K562 (cell line): ENCODE results near the gene HYCC2. TPM values are rescaled to one million over a fixed set of nuclear protein-coding genes. Genes with fewer than 3 reads are reported as not detected.

ENCODE experiments used
- BHLHE40 ChIP-seq: IDR thresholded peaks from 2 replicates; pipeline ENCODE4 v1.6.1; 2011; ENCODE audit warnings: low read length, improper control_type of control experiment
- CAMTA2 ChIP-seq: fragments of 250-450 bp; sonication (Bioruptor Pico); conservative IDR thresholded peaks from 2 replicates; pipeline ENCODE4 v1.5.1; 2022
- CBFA2T2 ChIP-seq: fragments of 450-650 bp; conservative IDR thresholded peaks from 2 replicates; pipeline ENCODE4 v1.6.1; 2017; ENCODE audit warnings: mild to moderate bottlenecking
- ESRRA ChIP-seq: fragments of 450-650 bp; IDR thresholded peaks from 2 replicates; pipeline ENCODE4 v1.6.1; 2014; ENCODE audit warnings: low read depth, mild to moderate bottlenecking, moderate library complexity, borderline replicate concordance
- FOSL1 ChIP-seq: fragments of 200-800 bp; sonication (Bioruptor generic); conservative IDR thresholded peaks from 2 replicates; pipeline ENCODE4 v1.6.1; 2016; ENCODE audit warnings: missing genetic modification characterization, missing compliant biosample characterization
- KDM4B ChIP-seq, 2 experiments: fragments of 450-650 bp in 1 of 2; sonication (generic) in 1 of 2; IDR thresholded peaks; 2 replicates each; pipeline ENCODE4 v1.6.1; 2016 to 2017; ENCODE audit warnings: borderline replicate concordance in 2 of 2, antibody characterized with exemption in 1 of 2, low read depth in 1 of 2, mild to moderate bottlenecking in 1 of 2
- MAZ ChIP-seq, 2 experiments: fragments of 450-650 bp in 1 of 2; sonication (generic) in 1 of 2; formaldehyde crosslinking; IDR thresholded peaks in 1 of 2; conservative IDR thresholded peaks in 1 of 2; 2 replicates each; pipeline versions ENCODE4 v1.4.0 to v1.5.0; 2020; ENCODE audit warnings: mild to moderate bottlenecking in 1 of 2, missing genetic modification reagents in 1 of 2
- NEUROD1 ChIP-seq: fragments of 150-350 bp; IDR thresholded peaks from 2 replicates; pipeline ENCODE4 v1.6.1; 2014; ENCODE audit warnings: borderline replicate concordance, low read length, low read depth; ENCODE audit not compliant: partially characterized antibody
- POLR2G ChIP-seq: fragments of 200-400 bp; formaldehyde crosslinking; IDR thresholded peaks from 2 replicates; pipeline ENCODE4 v1.6.1; 2017; ENCODE audit warnings: low read depth, mild to moderate bottlenecking, antibody characterized with exemption, low read length, moderate library complexity
- PRMT5 ChIP-seq: sonication (generic); formaldehyde crosslinking; IDR thresholded peaks from 2 replicates; pipeline ENCODE4 v1.5.0; 2020; ENCODE audit warnings: missing genetic modification reagents
- SMAD2 ChIP-seq: fragments of 150-350 bp; IDR thresholded peaks from 2 replicates; pipeline ENCODE4 v1.6.1; 2014; ENCODE audit warnings: low read depth, mild to moderate bottlenecking, low read length
- ZNF3 ChIP-seq: fragments of 250-450 bp; sonication (Bioruptor Pico); IDR thresholded peaks from 2 replicates; pipeline ENCODE4 v1.5.0; 2021; ENCODE audit warnings: mild to moderate bottlenecking, moderate library complexity
- polyA plus RNA-seq, 8 experiments: library from polyadenylated mRNA; depleted of rRNA in 4 of 8; stranded (reverse) in 5 of 8; unstranded in 3 of 8; fragments of >200 nt; fragmentation: Nextera tagmentation in 2 of 8; fragmentation: Illumina TruSeq in 1 of 8; extraction: Ambion mirVana in 2 of 8; extraction: Trizol in 1 of 8; gene quantifications; 2 replicates each; pipeline versions ENCODE4 v1.2.1 to v1.2.3, GENCODE V29; 2011 to 2014; ENCODE audit warnings: inconsistent platforms in 1 of 8, missing spikeins in 1 of 8
- total RNA-seq, 7 experiments: library from RNA; depleted of rRNA in 6 of 7; stranded (reverse); fragments of >200 nt in 6 of 7; fragmentation: Illumina TruSeq in 2 of 7; extraction: Trizol in 2 of 7; gene quantifications; 2 replicates each; pipeline versions ENCODE4 v1.2.1 to v1.2.3, GENCODE V29; 2011 to 2021; ENCODE audit warnings: low replicate concordance in 1 of 7
- TF ChIP-seq, protein P1 (sequence below): fragments of 200-800 bp; sonication (Bioruptor generic); IDR thresholded peaks from 2 replicates; pipeline ENCODE4 v1.6.1; 2016; ENCODE audit warnings: missing genetic modification characterization, missing compliant biosample characterization
- TF ChIP-seq, protein P2 (sequence below): fragments of 450-650 bp; IDR thresholded peaks from 2 replicates; pipeline ENCODE4 v1.6.1; 2016; ENCODE audit warnings: borderline replicate concordance
- TF ChIP-seq, protein P3 (sequence below): sonication (generic); formaldehyde crosslinking; IDR thresholded peaks from 2 replicates; pipeline ENCODE4 v1.8.0; 2022; ENCODE audit warnings: mild to moderate bottlenecking, missing genetic modification reagents

Gene HYCC2
- total and polyA plus RNA-seq, 9 of the 15 experiments (the other 6 are each of a cell fraction or from before 2014, with no cell fraction given): 5.4 to 20.0 (median 9.8) TPM

DNA sequence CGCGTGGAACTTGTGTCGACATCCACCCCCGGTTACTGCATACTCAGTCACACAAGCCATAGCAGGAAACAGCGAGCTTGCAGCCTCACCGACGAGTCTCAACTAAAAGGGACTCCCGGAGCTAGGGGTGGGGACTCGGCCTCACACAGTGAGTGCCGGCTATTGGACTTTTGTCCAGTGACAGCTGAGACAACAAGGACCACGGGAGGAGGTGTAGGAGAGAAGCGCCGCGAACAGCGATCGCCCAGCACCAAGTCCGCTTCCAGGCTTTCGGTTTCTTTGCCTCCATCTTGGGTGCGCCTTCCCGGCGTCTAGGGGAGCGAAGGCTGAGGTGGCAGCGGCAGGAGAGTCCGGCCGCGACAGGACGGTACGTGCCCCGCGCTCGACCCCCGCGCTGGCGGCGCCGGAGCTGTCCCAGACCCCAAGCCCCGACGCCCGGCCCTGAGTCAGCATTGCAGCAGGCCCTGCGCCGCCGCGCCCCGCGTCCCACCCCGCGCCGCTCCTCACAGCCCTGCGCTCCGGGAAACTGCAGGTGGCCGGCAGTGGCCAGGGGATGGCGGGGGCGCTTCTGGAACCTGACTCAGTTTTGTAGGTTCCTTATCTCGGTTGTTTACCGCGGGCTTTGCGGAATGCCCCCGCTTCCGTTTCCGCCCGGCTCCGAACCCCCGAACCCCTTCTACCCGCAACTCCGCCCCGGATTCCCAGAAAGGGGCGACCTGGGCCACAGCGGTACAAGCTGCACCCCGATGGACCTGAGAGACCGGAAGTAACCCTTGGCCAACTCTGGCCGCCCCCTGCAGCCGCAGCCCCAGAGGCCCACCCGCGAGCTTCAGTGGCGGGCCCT lies 44.9 kb upstream of the HYCC2 start, which contains the start of gene CFLAR (continued):
- peak; percentile 45; the same call in 1 of the 2 replicates for TF ChIP-seq ESRRA
- TF ChIP-seq FOSL1 (tag): peak; percentile 58
- peak; percentile 98 for TF ChIP-seq POLR2G
- no peak for TF ChIP-seq PRMT5
- TF ChIP-seq CBFA2T2: 0 out of 2 replicates have a peak, but pooled peaks have one; percentile 3
- 0 out of 2 replicates have a peak, but pooled peaks have one; percentile 4 for TF ChIP-seq BHLHE40
- TF ChIP-seq, protein P1, sequence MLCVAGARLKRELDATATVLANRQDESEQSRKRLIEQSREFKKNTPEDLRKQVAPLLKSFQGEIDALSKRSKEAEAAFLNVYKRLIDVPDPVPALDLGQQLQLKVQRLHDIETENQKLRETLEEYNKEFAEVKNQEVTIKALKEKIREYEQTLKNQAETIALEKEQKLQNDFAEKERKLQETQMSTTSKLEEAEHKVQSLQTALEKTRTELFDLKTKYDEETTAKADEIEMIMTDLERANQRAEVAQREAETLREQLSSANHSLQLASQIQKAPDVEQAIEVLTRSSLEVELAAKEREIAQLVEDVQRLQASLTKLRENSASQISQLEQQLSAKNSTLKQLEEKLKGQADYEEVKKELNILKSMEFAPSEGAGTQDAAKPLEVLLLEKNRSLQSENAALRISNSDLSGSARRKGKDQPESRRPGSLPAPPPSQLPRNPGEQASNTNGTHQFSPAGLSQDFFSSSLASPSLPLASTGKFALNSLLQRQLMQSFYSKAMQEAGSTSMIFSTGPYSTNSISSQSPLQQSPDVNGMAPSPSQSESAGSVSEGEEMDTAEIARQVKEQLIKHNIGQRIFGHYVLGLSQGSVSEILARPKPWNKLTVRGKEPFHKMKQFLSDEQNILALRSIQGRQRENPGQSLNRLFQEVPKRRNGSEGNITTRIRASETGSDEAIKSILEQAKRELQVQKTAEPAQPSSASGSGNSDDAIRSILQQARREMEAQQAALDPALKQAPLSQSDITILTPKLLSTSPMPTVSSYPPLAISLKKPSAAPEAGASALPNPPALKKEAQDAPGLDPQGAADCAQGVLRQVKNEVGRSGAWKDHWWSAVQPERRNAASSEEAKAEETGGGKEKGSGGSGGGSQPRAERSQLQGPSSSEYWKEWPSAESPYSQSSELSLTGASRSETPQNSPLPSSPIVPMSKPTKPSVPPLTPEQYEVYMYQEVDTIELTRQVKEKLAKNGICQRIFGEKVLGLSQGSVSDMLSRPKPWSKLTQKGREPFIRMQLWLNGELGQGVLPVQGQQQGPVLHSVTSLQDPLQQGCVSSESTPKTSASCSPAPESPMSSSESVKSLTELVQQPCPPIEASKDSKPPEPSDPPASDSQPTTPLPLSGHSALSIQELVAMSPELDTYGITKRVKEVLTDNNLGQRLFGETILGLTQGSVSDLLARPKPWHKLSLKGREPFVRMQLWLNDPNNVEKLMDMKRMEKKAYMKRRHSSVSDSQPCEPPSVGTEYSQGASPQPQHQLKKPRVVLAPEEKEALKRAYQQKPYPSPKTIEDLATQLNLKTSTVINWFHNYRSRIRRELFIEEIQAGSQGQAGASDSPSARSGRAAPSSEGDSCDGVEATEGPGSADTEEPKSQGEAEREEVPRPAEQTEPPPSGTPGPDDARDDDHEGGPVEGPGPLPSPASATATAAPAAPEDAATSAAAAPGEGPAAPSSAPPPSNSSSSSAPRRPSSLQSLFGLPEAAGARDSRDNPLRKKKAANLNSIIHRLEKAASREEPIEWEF (CRISPR knock-in tag): no peak
- peak in 1 of 2 experiments; percentile 38; a peak in 1 of 4 replicates for TF ChIP-seq KDM4B (IDR thresholded peaks at IDR 0.05; ENCODE audit: borderline replicate concordance in 2 of 2, low read depth in 1 of 2)
- peak; percentile 36 for TF ChIP-seq NEUROD1
- no peak for TF ChIP-seq SMAD2
- TF ChIP-seq, protein P2, sequence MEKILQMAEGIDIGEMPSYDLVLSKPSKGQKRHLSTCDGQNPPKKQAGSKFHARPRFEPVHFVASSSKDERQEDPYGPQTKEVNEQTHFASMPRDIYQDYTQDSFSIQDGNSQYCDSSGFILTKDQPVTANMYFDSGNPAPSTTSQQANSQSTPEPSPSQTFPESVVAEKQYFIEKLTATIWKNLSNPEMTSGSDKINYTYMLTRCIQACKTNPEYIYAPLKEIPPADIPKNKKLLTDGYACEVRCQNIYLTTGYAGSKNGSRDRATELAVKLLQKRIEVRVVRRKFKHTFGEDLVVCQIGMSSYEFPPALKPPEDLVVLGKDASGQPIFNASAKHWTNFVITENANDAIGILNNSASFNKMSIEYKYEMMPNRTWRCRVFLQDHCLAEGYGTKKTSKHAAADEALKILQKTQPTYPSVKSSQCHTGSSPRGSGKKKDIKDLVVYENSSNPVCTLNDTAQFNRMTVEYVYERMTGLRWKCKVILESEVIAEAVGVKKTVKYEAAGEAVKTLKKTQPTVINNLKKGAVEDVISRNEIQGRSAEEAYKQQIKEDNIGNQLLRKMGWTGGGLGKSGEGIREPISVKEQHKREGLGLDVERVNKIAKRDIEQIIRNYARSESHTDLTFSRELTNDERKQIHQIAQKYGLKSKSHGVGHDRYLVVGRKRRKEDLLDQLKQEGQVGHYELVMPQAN: no peak
- TF ChIP-seq, protein P3, sequence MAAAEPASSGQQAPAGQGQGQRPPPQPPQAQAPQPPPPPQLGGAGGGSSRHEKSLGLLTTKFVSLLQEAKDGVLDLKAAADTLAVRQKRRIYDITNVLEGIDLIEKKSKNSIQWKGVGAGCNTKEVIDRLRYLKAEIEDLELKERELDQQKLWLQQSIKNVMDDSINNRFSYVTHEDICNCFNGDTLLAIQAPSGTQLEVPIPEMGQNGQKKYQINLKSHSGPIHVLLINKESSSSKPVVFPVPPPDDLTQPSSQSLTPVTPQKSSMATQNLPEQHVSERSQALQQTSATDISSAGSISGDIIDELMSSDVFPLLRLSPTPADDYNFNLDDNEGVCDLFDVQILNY (CRISPR knock-in tag): no peak
- TF ChIP-seq CAMTA2 (CRISPR knock-in tag): 0 out of 2 replicates have a peak, but pooled peaks have one; percentile 45
- no peak for TF ChIP-seq ZNF3 (CRISPR knock-in tag)
- peak; percentile 69 to 70 for TF ChIP-seq MAZ (CRISPR knock-in tag; conservative IDR thresholded peaks at IDR 0.05 in 1 of 2, IDR thresholded peaks at IDR 0.05 in 1 of 2)
